B cell (primary cell): ENCODE data around the gene ITGB1BP1.

Experiments
- CTCF ChIP-seq: fragments of 200-600 bp; IDR thresholded peaks from one replicate; pipeline ENCODE4 v1.8.0; 2022; ENCODE audit warnings: antibody characterized with exemption, mild to moderate bottlenecking
- EZH2 ChIP-seq: IDR thresholded peaks from 2 replicates; pipeline ENCODE4 v1.6.1; 2012; ENCODE audit warnings: borderline replicate concordance, low read depth, mild to moderate bottlenecking, moderate library complexity, low read length; ENCODE audit not compliant: insufficient read depth, poor library complexity, severe bottlenecking

- no peak for TF ChIP-seq CTCF
- TF ChIP-seq EZH2, result no peak
These were observed 37.2 kb upstream of the ITGB1BP1 start for GRCh38 chr2:9460441-9461017.
